GM12891 (cell line): ENCODE measurements around the gene NEDD4L.

Experiments
- POLR2A ChIP-seq: IDR thresholded peaks from 2 replicates; pipeline ENCODE4 v1.6.1; 2011; ENCODE audit warnings: low read depth, low read length, control low read depth
- POLR2AphosphoS5 ChIP-seq: IDR thresholded peaks from 2 replicates; pipeline ENCODE4 v1.6.1; 2011; ENCODE audit warnings: low read depth, low read length, control low read depth
- TAF1 ChIP-seq: IDR thresholded peaks from 2 replicates; pipeline ENCODE4 v1.6.1; 2011; ENCODE audit warnings: low read depth, low read length, control low read depth

- TF ChIP-seq POLR2A: no peak
- no peak for TF ChIP-seq TAF1
- no peak for TF ChIP-seq POLR2AphosphoS5
These were observed 25.8 kb downstream of the NEDD4L start for GRCh38 chr18:58069721-58070292.
